Activated CD8-positive, alpha-beta memory T cell treated with anti-CD3 and anti-CD28 coated beads, Interleukin-2, amount 10 ng/mL, durations not matched to agents 7 days and 5 days (primary cell): ENCODE results near the gene COPG2. TPM values are rescaled to one million over a fixed set of nuclear protein-coding genes. Genes with fewer than 3 reads are reported as not detected.
"Not testable (repeated sequence)": the region's sequence is repeated elsewhere in the genome, so short reads cannot be mapped to it uniquely, and the experiment has no call there.

Experiments used
- ATAC-seq: fragments of 150-1000 bp; cut with Tn5 transposase; one replicate; pipeline ENCODE4 v1.10.0; 2021; ENCODE audit warnings: moderate library complexity
- CTCF ChIA-PET: fragments of 350-600 bp; sonication (Branson Sonifier 250); formaldehyde crosslinking; loops from one replicate; lab custom pipeline; 2021; ENCODE audit warnings: antibody characterized with exemption; lab: Charles Lee
- DNase-seq: peaks from one replicate; pipeline ENCODE4 v3.0.0-alpha.2; 2020
- H3K27ac Mint-ChIP-seq: one replicate; pipeline ENCODE4 v1.8.0; 2021; ENCODE audit warnings: mild to moderate bottlenecking, mixed read lengths
- H3K27me3 Mint-ChIP-seq: one replicate; pipeline ENCODE4 v1.8.0; 2021; ENCODE audit warnings: mixed read lengths
- H3K36me3 Mint-ChIP-seq: one replicate; pipeline ENCODE4 v1.8.0; 2021; ENCODE audit warnings: mild to moderate bottlenecking, mixed read lengths
- H3K4me1 Mint-ChIP-seq: one replicate; pipeline ENCODE4 v1.8.0; 2021; ENCODE audit warnings: mixed read lengths
- H3K4me3 Mint-ChIP-seq: one replicate; pipeline ENCODE4 v1.8.0; 2021; ENCODE audit warnings: mild to moderate bottlenecking, moderate library complexity, mixed read lengths
- H3K9me3 Mint-ChIP-seq: one replicate; pipeline ENCODE4 v1.8.0; 2022; ENCODE audit warnings: low read depth, mixed read lengths
- total RNA-seq, 2 experiments: library from RNA; stranded (reverse); gene quantifications; one replicate each; pipeline ENCODE4 v1.2.3, GENCODE V29; 2021

Gene COPG2
- total RNA-seq, 2 experiments from 2014 or later: 17.6 to 21.1 TPM

GRCh38 chr7:130585932-130586331, 82.6 kb downstream of the COPG2 start:
- H3K4me1 Mint-ChIP-seq, CTCF ChIA-PET, H3K27me3 Mint-ChIP-seq, H3K4me3 Mint-ChIP-seq, H3K36me3 Mint-ChIP-seq, ATAC-seq, DNase-seq, H3K27ac Mint-ChIP-seq, H3K9me3 Mint-ChIP-seq: not testable (repeated sequence)

GRCh38 chr7:130575110-130575509, 93.4 kb downstream of the COPG2 start:
- ATAC-seq, H3K4me1 Mint-ChIP-seq, H3K4me3 Mint-ChIP-seq, DNase-seq, CTCF ChIA-PET, H3K27me3 Mint-ChIP-seq, H3K27ac Mint-ChIP-seq: not testable (repeated sequence)
- Mint-ChIP-seq H3K9me3 (peaks cover 16% of the 10 kb centered on the region), H3K36me3 (peaks cover 16% of the 10 kb centered on the region)

- H3K9me3 Mint-ChIP-seq: peaks cover 24% of the 10 kb centered on the region
- CTCF ChIA-PET, H3K27me3 Mint-ChIP-seq, DNase-seq, H3K4me3 Mint-ChIP-seq, ATAC-seq: not testable (repeated sequence)
- peaks cover 21% of the 10 kb centered on the region for H3K4me1 Mint-ChIP-seq
- H3K27ac Mint-ChIP-seq: peak overlapping the region; percentile 30
- peaks cover 39% of the 10 kb centered on the region for H3K36me3 Mint-ChIP-seq
These were observed 98.4 kb downstream of the COPG2 start for GRCh38 chr7:130570144-130570543.

GRCh38 chr7:130566898-130567280, 101.7 kb downstream of the COPG2 start:
- DNase-seq (no peak), ATAC-seq (no peak)
- Mint-ChIP-seq H3K4me1 (peaks cover 21% of the 10 kb centered on the region), H3K36me3 (peaks cover 40% of the 10 kb centered on the region), H3K9me3 (peaks cover 26% of the 10 kb centered on the region), H3K4me3 (no peak overlapping the region), H3K27ac (no peak overlapping the region), H3K27me3 (no peaks in the 10 kb centered on the region)
- CTCF ChIA-PET: no interaction called here

GRCh38 chr7:130566168-130566897, 102.2 kb downstream of the COPG2 start:
- Mint-ChIP-seq H3K27me3 (no peaks in the 10 kb centered on the region), H3K27ac (no peak overlapping the region), H3K36me3 (peaks cover 38% of the 10 kb centered on the region), H3K9me3 (peaks cover 22% of the 10 kb centered on the region), H3K4me1 (peaks cover 21% of the 10 kb centered on the region), H3K4me3 (no peak overlapping the region)
- no peak for ATAC-seq
- CTCF ChIA-PET: no interaction called here
- DNase-seq: no peak

- H3K36me3 Mint-ChIP-seq: peaks cover 12% of the 10 kb centered on the region
- no peak overlapping the region for H3K27ac Mint-ChIP-seq
- ATAC-seq (peak; percentile 66), DNase-seq (no peak)
- H3K27me3 Mint-ChIP-seq: no peaks in the 10 kb centered on the region
- peaks cover 6% of the 10 kb centered on the region for H3K9me3 Mint-ChIP-seq
- CTCF ChIA-PET: no interaction called here
- no peak overlapping the region for H3K4me3 Mint-ChIP-seq
- peaks cover 4% of the 10 kb centered on the region for H3K4me1 Mint-ChIP-seq
These were observed 107.6 kb downstream of the COPG2 start for GRCh38 chr7:130560972-130561371.

- no peak for ATAC-seq
- Mint-ChIP-seq H3K27me3 (no peaks in the 10 kb centered on the region), H3K36me3 (peaks cover 5% of the 10 kb centered on the region), H3K4me1 (peaks cover 4% of the 10 kb centered on the region), H3K9me3 (no peaks in the 10 kb centered on the region), H3K27ac (no peak overlapping the region), H3K4me3 (no peak overlapping the region)
- CTCF ChIA-PET: interaction anchor here (1.9 kb wide), 1 partner anchor 316 kb away, joined by 4 read pairs; no protein-coding TSS in a partner anchor
- DNase-seq: no peak
These were observed 109.4 kb downstream of the COPG2 start for GRCh38 chr7:130559184-130559583.

GRCh38 chr7:130554481-130554880, 114.1 kb downstream of the COPG2 start:
- CTCF ChIA-PET: no interaction called here
- Mint-ChIP-seq H3K4me3 (no peak overlapping the region), H3K36me3 (peaks cover 1% of the 10 kb centered on the region), H3K4me1 (no peaks in the 10 kb centered on the region), H3K9me3 (no peaks in the 10 kb centered on the region), H3K27ac (no peak overlapping the region), H3K27me3 (no peaks in the 10 kb centered on the region)
- no peak for ATAC-seq
- no peak for DNase-seq

- Mint-ChIP-seq H3K4me1 (no peaks in the 10 kb centered on the region), H3K36me3 (peaks cover 1% of the 10 kb centered on the region), H3K4me3 (no peak overlapping the region), H3K9me3 (no peaks in the 10 kb centered on the region), H3K27ac (no peak overlapping the region), H3K27me3 (no peaks in the 10 kb centered on the region)
- DNase-seq: no peak
- no peak for ATAC-seq
- CTCF ChIA-PET: no interaction called here
These were observed 115.0 kb downstream of the COPG2 start for GRCh38 chr7:130553398-130554029.

- H3K27ac Mint-ChIP-seq: no peak overlapping the region
- ATAC-seq (no peak), DNase-seq (no peak)
- H3K4me1 Mint-ChIP-seq: no peaks in the 10 kb centered on the region
- CTCF ChIA-PET: no interaction called here
- H3K9me3 Mint-ChIP-seq: no peaks in the 10 kb centered on the region
- H3K36me3 Mint-ChIP-seq: peaks cover 5% of the 10 kb centered on the region
- H3K27me3 Mint-ChIP-seq: no peaks in the 10 kb centered on the region
- H3K4me3 Mint-ChIP-seq: no peak overlapping the region
These were observed 124.2 kb downstream of the COPG2 start for GRCh38 chr7:130544356-130544755.

GRCh38 chr7:130543487-130544010, 125.0 kb downstream of the COPG2 start:
- DNase-seq: no peak
- H3K36me3 Mint-ChIP-seq: peaks cover 5% of the 10 kb centered on the region
- no peaks in the 10 kb centered on the region for H3K4me1 Mint-ChIP-seq
- no peak overlapping the region for H3K27ac Mint-ChIP-seq
- no peaks in the 10 kb centered on the region for H3K9me3 Mint-ChIP-seq
- CTCF ChIA-PET: no interaction called here
- no peak overlapping the region for H3K4me3 Mint-ChIP-seq
- no peak for ATAC-seq
- H3K27me3 Mint-ChIP-seq: no peaks in the 10 kb centered on the region

GRCh38 chr7:130542297-130542696, 126.3 kb downstream of the COPG2 start:
- H3K4me3 Mint-ChIP-seq, H3K27me3 Mint-ChIP-seq, H3K4me1 Mint-ChIP-seq, DNase-seq, CTCF ChIA-PET, ATAC-seq, H3K27ac Mint-ChIP-seq, H3K9me3 Mint-ChIP-seq, H3K36me3 Mint-ChIP-seq: not testable (repeated sequence)

- DNase-seq, H3K4me3 Mint-ChIP-seq, CTCF ChIA-PET, ATAC-seq, H3K9me3 Mint-ChIP-seq, H3K27me3 Mint-ChIP-seq, H3K4me1 Mint-ChIP-seq, H3K36me3 Mint-ChIP-seq, H3K27ac Mint-ChIP-seq: not testable (repeated sequence)
These were observed 127.3 kb downstream of the COPG2 start for GRCh38 chr7:130541287-130541686.

- H3K4me3 Mint-ChIP-seq, H3K27ac Mint-ChIP-seq, H3K27me3 Mint-ChIP-seq, DNase-seq, CTCF ChIA-PET, H3K4me1 Mint-ChIP-seq, H3K9me3 Mint-ChIP-seq, H3K36me3 Mint-ChIP-seq, ATAC-seq: not testable (repeated sequence)
These were observed 130.7 kb downstream of the COPG2 start for GRCh38 chr7:130537894-130538293.
